ENCODE measurements around the gene KRT72.
"Not testable (repeated sequence)": the region's sequence is repeated elsewhere in the genome, so short reads cannot be mapped to it uniquely, and the experiment has no call there.

- not testable (repeated sequence) for TF ChIP-seq CTCF (conservative IDR thresholded peaks at IDR 0.05); EZH2 (IDR thresholded peaks at IDR 0.05; ENCODE audit: low read depth)
Measured at GRCh38 chr12:52594237-52594636, 7.0 kb downstream of the KRT72 start.

All from PC-9 (cell line).